GM18870 (cell line): ENCODE results near the gene SLC1A1.
"Not testable (repeated sequence)": the region's sequence is repeated elsewhere in the genome, so short reads cannot be mapped to it uniquely, and the experiment has no call there.

Experiments used
- ATAC-seq: cut with Tn5 transposase; IDR thresholded peaks from one replicate; pipeline ENCODE4 v1.9.1; 2021; ENCODE audit warnings: moderate library complexity; ENCODE audit not compliant: unreplicated experiment

SLC1A1 gene

DNA sequence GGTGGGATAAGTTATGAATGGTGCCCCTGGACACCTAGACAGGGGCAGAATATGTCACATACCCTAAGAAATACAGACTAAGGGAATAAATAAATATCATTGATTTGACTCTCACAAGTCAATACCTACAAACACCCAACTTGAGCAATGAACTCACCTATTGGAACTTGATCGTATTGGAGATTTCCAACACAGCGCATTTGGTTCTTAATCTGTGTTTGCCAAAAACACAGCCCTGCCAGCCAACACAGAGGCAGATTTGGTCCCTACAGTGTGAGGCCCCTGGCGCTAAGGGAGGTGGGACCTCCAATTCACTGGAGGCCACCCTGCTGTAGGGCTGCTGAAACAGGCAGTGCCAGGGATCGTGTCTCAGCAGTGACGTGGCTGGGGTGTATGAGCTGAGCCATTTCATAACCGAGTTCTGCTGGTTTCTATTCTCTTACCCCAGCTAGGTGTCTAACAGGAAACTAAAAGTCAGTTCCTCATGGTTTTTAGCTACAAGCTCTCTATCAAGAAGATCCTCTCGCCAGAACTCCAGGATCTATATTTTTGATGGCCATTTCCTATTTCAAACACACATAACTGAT, 84.5 kb downstream of the SLC1A1 start:
- no peak for ATAC-seq

DNA sequence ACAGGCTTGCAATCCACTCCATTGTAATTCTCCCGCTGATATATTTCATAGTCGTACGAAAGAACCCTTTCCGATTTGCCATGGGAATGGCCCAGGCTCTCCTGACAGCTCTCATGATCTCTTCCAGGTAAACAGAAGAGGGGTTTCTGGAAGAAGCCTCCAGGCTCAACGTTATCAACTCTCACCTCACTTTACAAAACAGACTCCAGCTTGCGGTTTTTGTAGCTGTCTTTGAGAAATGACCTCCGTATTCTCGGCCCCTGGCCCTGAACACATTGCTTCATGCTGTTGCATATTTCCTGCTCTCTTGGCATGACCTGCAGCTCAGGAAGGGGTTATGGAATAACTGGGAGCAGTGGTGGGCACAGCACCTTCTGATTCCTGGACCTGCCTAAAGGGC, 85.7 kb downstream of the SLC1A1 start:
- ATAC-seq = no peak

- no peak for ATAC-seq
Observed at GRCh38 chr9:4576448-4576847, 86.2 kb downstream of the SLC1A1 start.

DNA sequence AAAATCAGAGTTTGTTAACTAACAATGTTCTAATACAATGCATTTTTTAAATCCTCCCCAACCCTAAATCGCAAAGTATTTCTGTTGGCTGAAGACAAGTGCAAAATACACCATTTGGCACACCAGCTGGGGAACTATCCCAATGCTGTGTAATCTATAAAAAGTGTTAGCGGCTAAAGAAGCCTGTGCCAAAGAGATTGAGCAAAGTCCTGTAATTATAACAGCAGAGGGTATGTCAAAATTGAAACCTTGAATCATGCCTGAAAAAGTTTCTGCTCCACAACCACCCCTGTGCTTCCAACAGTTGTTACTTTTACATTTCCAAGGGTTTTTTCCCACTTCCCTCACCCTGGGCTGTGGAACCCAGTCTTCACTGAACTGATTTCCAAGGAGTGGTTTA, 88.7 kb downstream of the SLC1A1 start:
- ATAC-seq = no peak

DNA sequence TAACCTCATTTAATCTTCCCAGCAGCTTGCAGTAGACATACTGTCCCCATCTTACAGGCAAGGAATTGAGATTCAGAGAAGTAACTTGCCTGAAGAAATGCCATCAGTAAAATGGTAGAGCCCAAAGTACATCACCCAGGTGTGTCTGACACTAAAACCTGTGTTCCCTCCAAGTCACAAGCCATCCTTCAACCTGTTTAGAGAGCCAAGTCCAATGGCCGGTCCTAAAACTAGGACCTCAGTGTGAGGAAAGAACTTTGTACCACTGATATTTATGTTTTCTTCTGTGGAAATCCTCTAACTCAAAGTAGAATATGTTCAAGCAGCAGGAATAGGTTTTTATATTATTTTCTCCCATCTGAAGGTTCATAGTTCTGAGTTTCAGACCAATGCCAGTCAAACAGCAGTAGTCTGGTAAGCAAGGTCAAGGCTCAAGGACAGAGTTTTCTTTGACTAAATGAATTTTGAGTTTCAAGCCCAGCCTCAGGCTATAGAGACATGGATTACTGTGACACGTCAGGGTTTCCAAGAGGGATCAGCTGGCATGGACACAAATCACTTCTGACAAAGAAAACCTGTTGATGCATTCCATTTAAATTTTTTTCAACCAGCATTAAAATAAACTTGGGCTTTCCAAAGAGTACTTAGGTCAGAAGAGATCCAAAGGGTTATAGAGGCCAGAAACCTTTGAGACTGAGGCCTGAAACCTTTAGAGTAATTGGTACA, 90.9 kb downstream of the SLC1A1 start:
- no peak for ATAC-seq

DNA sequence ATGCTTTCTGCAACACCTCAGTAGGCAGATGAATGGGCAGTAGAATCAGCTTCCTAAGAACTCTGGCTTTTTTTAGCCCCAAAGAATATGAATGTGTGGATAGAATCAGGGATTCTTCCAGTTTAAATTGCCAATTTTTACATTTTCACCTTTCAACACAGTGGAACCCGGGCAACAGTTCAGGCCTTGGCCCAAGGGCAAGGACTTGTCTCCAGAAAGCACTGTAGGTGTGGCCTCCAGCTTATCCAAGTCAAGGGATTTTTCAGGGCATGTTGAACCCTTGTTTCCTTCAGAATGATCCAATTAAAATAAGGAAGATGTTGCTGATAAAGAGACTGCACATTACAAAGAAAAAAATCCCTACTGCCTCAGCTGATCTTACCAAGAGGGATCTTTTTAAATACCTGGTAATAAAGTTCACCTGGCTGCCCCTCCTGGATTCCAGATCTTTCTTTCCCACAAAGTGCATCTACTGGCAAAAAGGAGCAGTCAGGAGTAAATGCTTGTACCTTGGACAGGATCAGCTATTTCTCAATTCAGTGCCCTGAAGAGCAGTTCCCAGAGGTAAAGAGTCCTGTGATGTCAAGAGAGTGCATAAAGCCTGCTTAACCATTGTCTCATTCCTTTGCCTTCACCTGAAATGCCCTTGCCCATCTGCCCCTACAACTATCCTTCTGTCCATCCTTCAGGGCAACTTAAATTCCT, 91.7 kb downstream of the SLC1A1 start:
- ATAC-seq = no peak

- ATAC-seq = no peak
Observed at GRCh38 chr9:4583001-4583400, 92.7 kb downstream of the SLC1A1 start.

GRCh38 chr9:4584636-4585035, 94.4 kb downstream of the SLC1A1 start:
- ATAC-seq = no peak

DNA sequence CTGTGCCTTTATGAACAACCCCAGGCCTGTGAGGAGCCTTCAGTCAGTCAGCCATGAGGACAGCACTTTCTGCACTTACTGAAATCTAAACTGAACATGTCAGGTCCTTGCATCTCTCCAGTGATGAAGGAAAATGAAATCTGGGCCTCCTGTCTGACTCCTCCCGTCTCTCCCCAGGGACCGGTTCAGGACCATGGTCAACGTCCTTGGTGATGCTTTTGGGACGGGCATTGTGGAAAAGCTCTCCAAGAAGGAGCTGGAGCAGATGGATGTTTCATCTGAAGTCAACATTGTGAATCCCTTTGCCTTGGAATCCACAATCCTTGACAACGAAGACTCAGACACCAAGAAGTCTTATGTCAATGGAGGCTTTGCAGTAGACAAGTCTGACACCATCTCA, 94.9 kb downstream of the SLC1A1 start:
- ATAC-seq = no peak

DNA sequence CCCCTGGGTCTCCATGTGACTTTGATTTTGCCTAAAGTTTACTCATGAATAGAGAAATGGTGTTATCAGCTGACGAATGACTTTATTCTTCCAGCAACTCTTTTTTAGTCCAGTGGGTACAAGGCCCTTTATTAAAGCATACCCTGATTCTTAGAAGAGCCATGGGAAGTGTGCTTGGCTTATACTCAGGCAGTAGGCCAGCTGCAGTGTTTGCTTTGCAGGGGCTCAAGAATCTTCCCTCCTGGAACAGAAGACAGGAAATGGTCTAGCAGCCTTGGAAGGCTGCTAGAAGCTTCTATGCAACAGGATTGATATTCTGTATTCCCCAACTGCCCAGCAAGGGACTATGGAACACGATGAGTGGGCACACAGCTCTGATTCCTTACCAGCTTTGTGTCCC, 98.5 kb downstream of the SLC1A1 start:
- no peak for ATAC-seq

DNA sequence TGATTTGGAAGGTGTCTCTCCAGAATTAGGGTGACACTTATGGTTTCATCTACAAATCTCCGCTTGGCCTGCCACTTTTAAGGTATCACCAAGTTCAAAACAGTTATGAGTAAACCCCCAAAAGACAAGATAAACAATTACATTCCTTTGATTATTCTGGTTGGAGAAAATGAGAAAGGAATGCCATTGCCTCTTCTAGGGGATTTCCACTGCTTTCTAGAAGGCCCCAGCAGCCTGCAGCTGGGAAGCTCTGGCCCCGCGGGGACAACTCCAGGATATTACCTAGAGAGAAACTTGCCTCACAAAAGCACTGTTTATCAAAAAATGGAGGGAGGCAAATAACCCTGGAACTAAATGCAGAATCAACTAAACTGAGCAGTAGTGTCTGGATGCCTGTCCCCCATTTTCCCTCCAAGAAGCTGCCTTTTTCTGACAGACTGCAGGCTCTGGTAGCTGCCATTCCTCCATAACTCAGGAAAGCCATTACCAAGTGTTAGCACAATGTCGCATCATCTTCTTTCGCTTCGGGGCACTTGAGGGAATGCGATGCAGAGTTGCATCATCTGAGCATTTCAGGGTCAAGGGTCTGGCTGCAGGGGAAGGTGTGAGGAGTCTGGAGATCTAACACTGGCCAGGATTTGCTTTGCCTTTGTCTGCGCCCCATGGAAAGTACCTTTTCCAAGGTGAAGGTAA, 100.3 kb downstream of the SLC1A1 start:
- no peak for ATAC-seq

DNA sequence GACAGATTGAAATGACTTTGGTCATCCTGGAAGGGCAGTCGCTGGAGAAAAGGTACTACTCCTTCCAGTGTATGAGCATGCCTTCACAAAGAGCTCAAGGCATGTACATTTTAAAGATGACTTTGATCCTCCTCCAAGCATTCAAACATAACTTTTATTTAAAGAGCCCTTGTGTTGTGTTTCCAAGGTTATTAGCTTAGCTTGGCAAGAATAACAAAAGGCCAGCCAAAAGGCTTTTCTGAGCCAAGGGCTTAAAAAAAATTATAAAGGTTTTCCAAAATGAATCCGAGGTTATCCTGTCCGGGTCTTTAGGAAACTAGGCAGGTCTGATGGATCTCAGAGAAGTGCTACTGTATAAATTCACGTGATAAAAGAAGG, 100.8 kb downstream of the SLC1A1 start:
- ATAC-seq = no peak

GRCh38 chr9:4592295-4592694, 102.0 kb downstream of the SLC1A1 start:
- no peak for ATAC-seq

DNA sequence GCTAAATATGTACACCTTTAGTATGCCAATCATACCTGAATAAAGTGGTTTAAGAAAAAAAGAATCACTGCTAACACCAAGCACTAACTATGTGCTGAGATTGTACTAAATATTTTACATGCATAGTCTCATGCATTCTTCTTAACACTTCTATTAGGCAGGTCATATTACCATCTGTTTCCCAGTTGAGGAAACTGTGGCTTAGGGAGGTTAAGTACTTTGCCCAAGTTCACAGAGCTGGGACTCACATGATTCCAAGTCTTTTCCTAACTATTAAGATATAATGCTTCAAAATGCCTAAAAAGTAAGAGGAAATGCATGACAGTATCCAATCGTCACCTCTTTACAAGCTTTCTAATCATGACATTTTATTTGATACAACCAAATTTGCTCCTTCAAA, 102.6 kb downstream of the SLC1A1 start:
- no peak for ATAC-seq

GRCh38 chr9:4594545-4594944, 104.3 kb downstream of the SLC1A1 start:
- ATAC-seq = no peak

- no peak for ATAC-seq
Observed at GRCh38 chr9:4594994-4595393, 104.7 kb downstream of the SLC1A1 start.

DNA sequence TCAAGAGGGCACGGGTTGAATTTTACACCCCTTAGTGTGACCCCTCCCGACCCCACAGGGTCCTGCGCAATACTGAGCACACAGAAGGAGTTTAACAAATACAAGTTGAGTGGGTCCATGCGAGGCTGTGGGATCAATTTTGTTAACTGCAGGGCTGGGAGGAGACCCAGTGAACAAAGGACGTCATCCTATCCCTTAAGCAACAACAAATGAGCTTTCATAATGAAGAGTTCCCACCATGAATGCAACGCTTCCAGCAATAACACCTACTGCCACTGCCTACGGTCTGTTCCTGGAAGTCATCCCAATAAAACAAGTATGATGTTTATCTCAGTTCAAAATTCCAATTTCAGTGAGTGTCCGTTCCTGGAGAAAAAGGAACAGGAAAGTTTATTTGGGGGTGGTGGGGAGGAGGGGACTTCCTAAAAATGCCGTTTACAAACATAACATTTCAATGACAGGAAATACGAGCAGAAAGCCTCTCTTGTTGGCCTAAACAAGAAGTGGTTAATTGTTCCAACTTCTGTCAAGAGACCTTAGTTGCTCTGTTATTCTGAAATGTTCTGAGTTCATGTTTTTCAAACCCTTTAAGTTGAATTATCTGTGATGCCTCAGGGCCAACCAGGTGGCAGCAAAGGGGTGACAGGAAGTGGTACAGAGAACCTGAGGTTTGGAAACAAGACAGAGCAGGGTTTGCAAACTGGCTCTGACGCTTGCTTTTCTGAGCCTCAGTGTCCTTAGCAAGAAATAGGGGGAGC, 106.1 kb downstream of the SLC1A1 start:
- no peak for ATAC-seq

DNA sequence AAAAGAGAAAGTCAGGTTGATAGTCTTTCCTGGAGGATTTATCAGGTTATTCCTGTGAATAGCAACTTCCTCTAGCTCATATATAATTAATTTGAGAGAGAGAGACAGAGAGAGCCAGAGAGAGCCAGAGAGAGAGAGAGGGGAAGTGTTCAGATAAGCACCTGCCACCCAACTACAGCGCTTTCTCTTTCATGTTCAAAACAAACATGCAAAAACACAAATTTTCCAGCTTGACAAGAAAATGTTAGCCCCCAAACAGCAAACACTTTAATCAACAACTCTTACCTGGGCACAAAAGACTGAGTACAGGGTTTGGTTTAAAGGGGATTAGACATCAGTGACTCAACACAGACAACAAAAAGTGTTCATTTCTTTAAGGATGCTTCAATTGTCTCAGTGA, 110.1 kb downstream of the SLC1A1 start:
- ATAC-seq = no peak

- ATAC-seq = no peak
Observed at GRCh38 chr9:4603830-4604229, 113.6 kb downstream of the SLC1A1 start.

- no peak for ATAC-seq
Observed at GRCh38 chr9:4604678-4605095, 114.4 kb downstream of the SLC1A1 start.

DNA sequence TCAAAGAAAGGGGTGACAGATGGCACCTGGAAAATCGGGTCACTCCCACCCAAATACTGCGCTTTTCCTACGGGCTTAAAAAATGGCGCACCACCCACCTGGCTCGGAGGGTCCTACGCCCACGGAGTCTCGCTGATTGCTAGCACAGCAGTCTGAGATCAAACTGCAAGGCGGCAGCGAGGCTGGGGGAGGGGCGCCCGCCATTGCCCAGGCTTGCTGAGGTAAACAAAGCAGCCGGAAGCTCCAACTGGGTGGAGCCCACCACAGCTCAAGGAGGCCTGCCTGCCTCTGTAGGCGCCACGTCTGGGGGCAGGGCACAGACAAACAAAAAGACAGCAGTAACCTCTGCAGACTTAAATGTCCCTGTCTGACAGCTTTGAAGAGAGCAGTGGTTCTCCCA, 115.8 kb downstream of the SLC1A1 start:
- ATAC-seq = not testable (repeated sequence)
